GM23248 (cell line): Measurements from ENCODE around the gene HOXD1.

Experiments
- EZH2 ChIP-seq: fragments of 200-600 bp; sonication (generic); IDR thresholded peaks from 2 replicates; pipeline ENCODE4 v1.6.1; 2018; ENCODE audit warnings: antibody characterized with exemption, mild to moderate bottlenecking; ENCODE audit not compliant: insufficient read depth, poor library complexity, severe bottlenecking
- EZH2phosphoT487 ChIP-seq: fragments of 200-600 bp; sonication (generic); IDR thresholded peaks from 2 replicates; pipeline ENCODE4 v1.6.1; 2018; ENCODE audit warnings: antibody characterized with exemption, moderate library complexity, mild to moderate bottlenecking, low read depth; ENCODE audit not compliant: insufficient read depth

GRCh38 chr2:176159663-176160250 lies 28.7 kb upstream of the HOXD1 start:
- TF ChIP-seq EZH2phosphoT487 = no peak
- no peak for TF ChIP-seq EZH2
